C4-2B (cell line): ENCODE results near the gene CST7.

Experiments
- H3K27ac ChIP-seq: fragments of 450-650 bp; 2 replicates; pipeline ENCODE4 v1.5.1; 2017
- ZFX ChIP-seq: fragments of 450-650 bp; IDR thresholded peaks from 2 replicates; pipeline ENCODE4 v1.6.1; 2017
- TF ChIP-seq, protein P1 (sequence below): fragments of 450-650 bp; conservative IDR thresholded peaks from 2 replicates; pipeline ENCODE4 v1.5.1; 2017; ENCODE audit warnings: mild to moderate bottlenecking

The CST7 gene

DNA sequence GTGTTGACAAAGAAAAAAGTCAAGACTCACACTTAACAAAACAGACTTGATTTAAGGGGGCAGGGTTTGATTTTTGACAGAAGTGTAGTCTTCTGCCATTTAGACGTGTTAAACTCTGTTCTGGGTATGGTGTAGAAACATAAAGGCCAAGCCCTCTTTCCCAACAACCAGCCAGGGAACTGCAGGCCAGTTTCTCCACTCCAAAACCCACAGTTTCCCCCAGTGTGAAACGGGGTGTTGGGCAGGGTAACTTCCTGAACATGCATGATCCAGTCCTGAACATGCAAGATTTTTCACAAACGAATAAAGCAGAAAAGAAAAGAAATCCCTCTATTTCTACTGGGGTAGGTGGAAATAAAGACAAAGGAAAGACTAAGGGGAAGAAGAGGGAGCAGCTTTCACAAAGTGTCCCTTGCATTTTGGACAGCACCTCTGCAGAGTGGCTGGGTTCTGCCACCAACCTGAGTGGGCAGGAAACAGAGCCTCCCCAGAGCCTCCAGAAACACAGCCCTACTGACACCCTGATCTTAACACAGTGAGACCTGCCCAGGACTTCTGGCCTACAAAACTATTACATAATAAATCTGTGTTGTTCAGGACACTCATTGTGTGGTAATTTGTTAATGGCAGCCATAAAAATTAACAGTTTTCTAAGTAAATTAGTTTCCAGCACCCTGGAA, 36.0 kb downstream of the CST7 start:
- TF ChIP-seq, protein P1, sequence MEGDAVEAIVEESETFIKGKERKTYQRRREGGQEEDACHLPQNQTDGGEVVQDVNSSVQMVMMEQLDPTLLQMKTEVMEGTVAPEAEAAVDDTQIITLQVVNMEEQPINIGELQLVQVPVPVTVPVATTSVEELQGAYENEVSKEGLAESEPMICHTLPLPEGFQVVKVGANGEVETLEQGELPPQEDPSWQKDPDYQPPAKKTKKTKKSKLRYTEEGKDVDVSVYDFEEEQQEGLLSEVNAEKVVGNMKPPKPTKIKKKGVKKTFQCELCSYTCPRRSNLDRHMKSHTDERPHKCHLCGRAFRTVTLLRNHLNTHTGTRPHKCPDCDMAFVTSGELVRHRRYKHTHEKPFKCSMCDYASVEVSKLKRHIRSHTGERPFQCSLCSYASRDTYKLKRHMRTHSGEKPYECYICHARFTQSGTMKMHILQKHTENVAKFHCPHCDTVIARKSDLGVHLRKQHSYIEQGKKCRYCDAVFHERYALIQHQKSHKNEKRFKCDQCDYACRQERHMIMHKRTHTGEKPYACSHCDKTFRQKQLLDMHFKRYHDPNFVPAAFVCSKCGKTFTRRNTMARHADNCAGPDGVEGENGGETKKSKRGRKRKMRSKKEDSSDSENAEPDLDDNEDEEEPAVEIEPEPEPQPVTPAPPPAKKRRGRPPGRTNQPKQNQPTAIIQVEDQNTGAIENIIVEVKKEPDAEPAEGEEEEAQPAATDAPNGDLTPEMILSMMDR: no peak
- TF ChIP-seq ZFX: no peak
- H3K27ac ChIP-seq: no peak overlapping the region; the same call in 1 of the 2 replicates

DNA sequence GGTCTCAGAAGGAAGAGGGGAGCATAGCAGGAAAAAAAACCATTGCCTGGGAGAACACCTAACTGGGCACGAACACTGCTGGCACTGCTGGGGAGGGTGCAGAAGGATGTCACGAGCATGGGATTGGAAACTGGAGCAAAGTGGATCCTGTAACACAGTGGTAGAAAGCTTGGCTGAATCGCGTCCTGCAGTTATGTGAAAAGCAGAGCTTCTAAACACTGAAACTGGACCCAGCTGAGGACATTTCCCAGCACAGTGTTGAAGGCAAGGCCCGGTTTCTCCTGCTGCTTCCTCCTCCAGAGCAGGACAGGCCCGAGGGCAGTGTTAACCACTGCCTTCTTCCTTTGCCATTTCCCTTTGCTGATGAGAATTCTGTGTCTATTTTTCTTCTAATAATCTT, 36.7 kb downstream of the CST7 start:
- no peak for TF ChIP-seq ZFX
- TF ChIP-seq, protein P1: no peak
- H3K27ac ChIP-seq: peak overlapping the region; percentile 48

DNA sequence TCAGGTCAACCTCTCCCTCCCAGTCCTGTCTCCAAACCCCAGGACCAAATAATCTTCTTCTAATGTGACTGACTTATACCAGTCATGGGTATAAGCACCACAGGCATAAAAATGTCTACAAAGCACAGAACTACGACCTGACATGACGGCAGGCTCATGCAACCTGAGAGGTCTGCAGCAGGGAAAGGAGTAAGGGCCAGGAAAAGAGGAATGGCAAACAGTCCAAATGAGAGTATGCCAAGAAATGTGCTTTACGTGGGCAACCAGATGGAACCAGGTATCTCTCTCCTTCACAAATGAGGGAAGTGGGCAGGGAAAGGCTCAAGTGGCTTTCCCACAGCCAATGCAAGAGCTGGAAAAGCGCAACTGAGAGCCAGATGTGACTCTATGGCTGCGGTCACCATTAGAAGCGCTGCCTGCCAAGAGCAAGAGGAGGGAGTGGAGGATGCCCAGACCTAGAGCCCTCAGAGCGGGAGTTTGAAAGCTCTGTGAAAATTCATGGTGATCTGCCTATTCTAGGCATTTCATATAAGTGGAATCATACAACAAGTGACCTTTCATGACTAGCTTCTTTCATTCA, 37.5 kb downstream of the CST7 start:
- no peak for TF ChIP-seq ZFX
- TF ChIP-seq, protein P1: no peak
- peak overlapping the region; percentile 48 for H3K27ac ChIP-seq

DNA sequence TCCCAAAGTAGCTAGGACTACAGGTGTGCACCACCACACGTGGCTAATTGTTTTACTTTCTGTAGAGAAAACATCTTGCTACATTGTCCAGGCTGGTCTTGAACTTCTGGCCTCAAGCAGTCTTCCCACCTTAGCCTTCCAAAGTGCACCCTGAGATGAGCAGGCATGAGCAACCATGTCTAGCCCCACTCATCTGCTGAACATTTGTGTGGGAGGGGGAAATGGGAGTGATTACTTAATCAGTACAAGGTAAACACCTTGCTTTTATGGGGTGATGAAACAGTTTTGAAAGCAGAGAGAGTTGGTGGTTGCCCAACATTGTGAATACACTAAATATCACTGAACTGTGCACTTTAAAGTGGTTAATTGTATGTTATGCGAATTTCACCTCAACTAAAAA, 38.2 kb downstream of the CST7 start:
- TF ChIP-seq, protein P1: no peak
- no peak for TF ChIP-seq ZFX
- H3K27ac ChIP-seq: peak overlapping the region; percentile 48

DNA sequence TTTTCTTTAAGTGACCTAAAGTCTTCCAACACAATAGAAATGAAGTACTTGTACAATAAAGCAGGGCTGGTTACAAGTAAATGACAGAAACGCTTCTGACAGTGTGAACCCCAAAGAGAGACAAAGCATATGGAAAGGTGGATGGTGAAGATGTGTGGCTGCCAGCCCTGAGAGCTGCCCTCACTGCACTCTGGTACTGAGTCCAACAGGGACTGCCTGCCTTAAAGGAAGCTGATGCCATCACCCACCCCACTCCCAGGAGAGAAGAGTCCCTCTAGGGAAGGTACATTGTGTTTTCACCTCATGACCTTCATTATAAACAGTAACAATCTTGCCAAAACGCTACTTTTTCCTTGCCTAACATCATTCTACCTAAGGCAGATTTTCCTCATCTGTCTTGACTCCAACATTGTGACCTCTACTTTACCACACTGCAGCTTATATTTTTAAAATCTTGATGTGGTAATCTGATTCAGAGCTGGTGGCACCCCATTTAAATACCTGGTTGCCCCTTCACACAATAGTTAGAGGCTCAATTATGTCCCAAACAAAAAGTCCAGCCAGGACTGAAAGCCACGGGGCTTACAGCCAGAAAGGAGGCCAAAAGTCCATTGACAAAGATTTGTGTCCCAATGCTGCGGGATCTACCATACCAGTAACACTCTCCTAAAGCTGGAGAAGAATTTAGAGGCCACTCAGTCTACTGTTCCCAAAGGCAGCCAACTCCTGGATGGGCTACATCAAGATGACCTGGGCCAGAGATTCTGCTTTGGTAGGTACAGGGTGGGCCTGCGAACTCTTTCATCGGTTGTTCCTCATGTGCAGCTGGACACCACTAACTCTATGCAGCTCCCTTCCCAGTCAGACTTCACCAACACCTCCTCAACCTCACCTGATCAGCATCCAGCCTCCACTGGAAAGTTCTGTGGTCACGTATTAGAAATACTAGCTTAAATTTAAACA, 39.1 kb downstream of the CST7 start:
- TF ChIP-seq ZFX: no peak
- TF ChIP-seq, protein P1: no peak
- peak overlapping the region; percentile 63 for H3K27ac ChIP-seq

DNA sequence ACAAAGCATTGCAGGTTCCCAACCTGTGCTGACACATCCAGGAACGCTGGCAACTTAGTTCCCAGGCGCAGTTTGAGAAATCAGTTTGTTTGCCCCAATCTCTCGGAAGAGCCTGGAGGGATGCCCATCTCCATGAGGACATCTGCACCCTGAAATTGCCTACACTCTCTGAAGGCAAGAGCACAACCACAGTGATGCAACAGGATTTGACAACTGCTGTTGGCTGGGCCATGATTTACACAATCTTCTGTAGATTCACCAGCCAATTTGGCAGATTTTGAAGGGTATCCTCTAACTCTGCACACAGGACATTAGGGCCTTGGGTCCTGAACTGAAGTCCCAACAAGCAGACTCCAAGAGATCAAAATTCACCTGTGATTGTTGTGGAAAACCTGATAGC, 40.1 kb downstream of the CST7 start:
- TF ChIP-seq ZFX: no peak
- TF ChIP-seq, protein P1: no peak

More for the DNA sequence above, 40.1 kb downstream of the CST7 start:
- H3K27ac ChIP-seq: peak overlapping the region; percentile 63
